HTERT RPE-1 (cell line): Measurements from ENCODE around the gene SLFN13.
"Not testable (repeated sequence)": the region's sequence is repeated elsewhere in the genome, so short reads cannot be mapped to it uniquely, and the experiment has no call there.

Experiments used
- in situ Hi-C: fragments of 300-500 bp; cut with MboI; formaldehyde crosslinking; loops from 4 replicates; pipeline ENCODE4 v1.14.3; 2020; ENCODE audit warnings: low sequenced_read_pairs

Gene SLFN13

GRCh38 chr17:35433075-35433894 lies 15.3 kb downstream of the SLFN13 start:
- in situ Hi-C loops: no loop called here

- in situ Hi-C loops: no loop called here
These were observed 16.1 kb downstream of the SLFN13 start, which contains the start of gene SLFN12 for GRCh38 chr17:35432176-35433074. TSS of gene SLFN12 (minus strand) at chr17:35432500. CDS start at chr17:35423028, 9,472 bp downstream.

GRCh38 chr17:35429702-35430101 lies 18.9 kb downstream of the SLFN13 start:
- in situ Hi-C loops: no loop called here

GRCh38 chr17:35428229-35428628 lies 20.3 kb downstream of the SLFN13 start:
- in situ Hi-C loops: no loop called here

- in situ Hi-C loops: no loop called here
These were observed 24.8 kb downstream of the SLFN13 start for GRCh38 chr17:35423761-35424160.

GRCh38 chr17:35421069-35421468 lies 27.5 kb downstream of the SLFN13 start:
- in situ Hi-C loops: not testable (repeated sequence)

GRCh38 chr17:35416659-35417058 lies 31.9 kb downstream of the SLFN13 start:
- in situ Hi-C loops: no loop called here

GRCh38 chr17:35414707-35415106 lies 33.9 kb downstream of the SLFN13 start:
- in situ Hi-C loops: not testable (repeated sequence)

GRCh38 chr17:35414247-35414646 lies 34.3 kb downstream of the SLFN13 start:
- in situ Hi-C loops: no loop called here

GRCh38 chr17:35407531-35407930 lies 41.0 kb downstream of the SLFN13 start:
- in situ Hi-C loops: no loop called here

GRCh38 chr17:35406568-35406967 lies 42.0 kb downstream of the SLFN13 start:
- in situ Hi-C loops: no loop called here

- in situ Hi-C loops: no loop called here
These were observed 44.2 kb downstream of the SLFN13 start for GRCh38 chr17:35404360-35404759.

GRCh38 chr17:35393783-35394182 lies 54.8 kb downstream of the SLFN13 start:
- in situ Hi-C loops: not testable (repeated sequence)

GRCh38 chr17:35390663-35391062 lies 57.9 kb downstream of the SLFN13 start:
- in situ Hi-C loops: no loop called here

GRCh38 chr17:35390156-35390555 lies 58.4 kb downstream of the SLFN13 start:
- in situ Hi-C loops: no loop called here

GRCh38 chr17:35387496-35387895 lies 61.1 kb downstream of the SLFN13 start:
- in situ Hi-C loops: no loop called here
